ENCODE measurements around the gene SGO2. TPM values are rescaled to one million over a fixed set of nuclear protein-coding genes. Genes with fewer than 3 reads are reported as not detected.

SGO2 gene
- total RNA-seq, 6 experiments from 2014 or later = 10.6 to 22.3 (median 20.5) TPM

DNA sequence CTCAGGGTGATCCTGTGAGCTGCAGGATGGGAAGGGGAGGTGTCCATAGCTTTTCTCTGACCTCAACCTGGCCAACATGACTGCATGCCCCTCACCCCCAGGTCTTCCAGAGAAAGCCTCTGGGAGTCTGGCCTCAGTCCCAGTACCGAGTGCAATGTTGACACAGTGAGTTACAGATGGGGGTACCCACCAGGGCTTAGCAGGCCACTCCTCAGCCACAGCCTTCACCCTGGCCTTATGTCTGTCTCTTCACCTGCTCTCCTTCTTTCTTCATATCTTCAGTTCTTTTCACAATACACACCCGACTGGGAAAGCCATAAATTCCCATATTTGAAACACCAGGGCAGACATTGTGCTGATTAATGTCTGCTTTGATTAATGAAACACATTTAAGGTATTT, 93.3 kb downstream of the SGO2 start:
- DNase-seq = no peak
- Mint-ChIP-seq H3K36me3 (ENCODE audit: low read depth) (peaks cover 30% of the 10 kb centered on the region), H3K27me3 (ENCODE audit: insufficient read depth) (no peaks in the 10 kb centered on the region; the same call in 1 of the 2 replicates), H3K9me3 (no peaks in the 10 kb centered on the region), H3K4me1 (ENCODE audit: low read depth) (peaks cover 78% of the 10 kb centered on the region), H3K27ac (peak overlapping the region; percentile 68), H3K4me3 (no peak overlapping the region)
- no peak for TF ChIP-seq CTCF (IDR thresholded peaks at IDR 0.05)

DNA sequence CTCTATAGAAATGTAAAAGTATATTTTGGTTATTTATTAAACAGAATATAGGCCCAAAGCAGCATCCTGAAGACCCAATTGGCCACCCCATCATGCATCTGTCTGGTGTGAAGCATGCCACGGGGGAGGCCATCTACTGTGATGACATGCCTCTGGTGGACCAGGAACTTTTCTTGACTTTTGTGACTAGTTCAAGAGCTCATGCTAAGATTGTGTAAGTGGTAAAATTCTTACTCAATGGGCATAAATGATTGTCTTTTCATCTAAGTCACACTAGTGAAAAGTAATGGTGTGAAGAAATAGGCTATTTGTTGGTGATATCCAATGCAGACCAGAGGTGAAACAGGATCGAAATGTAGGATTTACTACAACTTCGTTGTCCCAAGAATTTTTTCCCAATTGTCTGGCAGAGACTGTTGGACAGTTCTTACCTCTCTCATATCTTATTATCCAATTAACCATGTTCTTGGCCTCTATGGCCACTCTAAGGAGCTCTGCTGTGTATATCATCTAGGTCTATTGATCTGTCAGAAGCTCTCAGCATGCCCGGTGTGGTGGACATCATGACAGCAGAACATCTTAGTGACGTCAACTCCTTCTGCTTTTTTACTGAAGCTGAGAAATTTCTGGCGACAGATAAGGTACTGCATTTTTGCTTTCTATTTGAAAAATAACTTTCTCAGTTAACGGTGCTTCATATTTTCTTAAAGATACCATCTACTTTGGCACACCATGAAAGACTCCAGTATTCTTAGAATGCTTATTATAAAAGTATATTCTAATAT, 94.8 kb downstream of the SGO2 start:
- Mint-ChIP-seq H3K27ac (no peak overlapping the region), H3K4me1 (ENCODE audit: low read depth) (peaks cover 78% of the 10 kb centered on the region), H3K9me3 (no peaks in the 10 kb centered on the region)

GRCh38 chr2:200622106-200622505, 96.1 kb downstream of the SGO2 start:
- H3K4me1 Mint-ChIP-seq (ENCODE audit: low read depth) = peaks cover 78% of the 10 kb centered on the region

More for the DNA sequence above, 94.8 kb downstream of the SGO2 start:
- no peaks in the 10 kb centered on the region; the same call in 1 of the 2 replicates for H3K27me3 Mint-ChIP-seq (ENCODE audit: insufficient read depth)
- no peak for TF ChIP-seq CTCF (IDR thresholded peaks at IDR 0.05)
- H3K36me3 Mint-ChIP-seq (ENCODE audit: low read depth) = peaks cover 25% of the 10 kb centered on the region
- no peak overlapping the region for H3K4me3 Mint-ChIP-seq
- DNase-seq = no peak

DNA sequence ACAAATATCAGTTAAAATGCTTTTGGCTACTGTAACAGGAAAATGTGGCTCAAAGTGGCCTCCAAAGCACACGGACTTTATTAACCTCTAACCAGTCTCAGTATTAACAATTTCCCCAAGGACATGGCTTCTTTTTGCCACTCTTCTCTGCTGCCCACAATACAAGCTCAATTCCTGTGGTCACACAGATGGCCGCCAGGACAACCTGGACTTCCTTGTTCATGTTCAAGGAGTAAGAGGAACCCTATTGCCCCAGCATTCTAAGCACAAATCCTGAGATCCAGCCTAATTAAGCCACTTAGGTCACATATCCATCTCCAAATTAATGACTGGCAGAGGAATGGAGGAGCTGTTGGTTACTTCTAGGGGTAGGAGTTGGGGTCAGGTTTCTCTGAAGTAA, 98.0 kb downstream of the SGO2 start:
- peaks cover 77% of the 10 kb centered on the region for H3K4me1 Mint-ChIP-seq (ENCODE audit: low read depth)
- no peak for DNase-seq
- no peaks in the 10 kb centered on the region; the same call in 1 of the 2 replicates for H3K27me3 Mint-ChIP-seq (ENCODE audit: insufficient read depth)
- H3K36me3 Mint-ChIP-seq (ENCODE audit: low read depth) = peaks cover 56% of the 10 kb centered on the region
- no peak overlapping the region; the same call in 1 of the 2 replicates for H3K4me3 Mint-ChIP-seq
- no peak for TF ChIP-seq CTCF (IDR thresholded peaks at IDR 0.05)
- H3K27ac Mint-ChIP-seq = peak overlapping the region; percentile 97
- H3K9me3 Mint-ChIP-seq = no peaks in the 10 kb centered on the region

More at GRCh38 chr2:200622106-200622505, 96.1 kb downstream of the SGO2 start:
- DNase-seq = no peak
- Mint-ChIP-seq H3K27me3 (ENCODE audit: insufficient read depth) (no peaks in the 10 kb centered on the region; the same call in 1 of the 2 replicates), H3K27ac (no peak overlapping the region; the same call in 1 of the 2 replicates), H3K4me3 (no peak overlapping the region), H3K36me3 (ENCODE audit: low read depth) (peaks cover 36% of the 10 kb centered on the region), H3K9me3 (no peaks in the 10 kb centered on the region)
- TF ChIP-seq CTCF (IDR thresholded peaks at IDR 0.05) = no peak

DNA sequence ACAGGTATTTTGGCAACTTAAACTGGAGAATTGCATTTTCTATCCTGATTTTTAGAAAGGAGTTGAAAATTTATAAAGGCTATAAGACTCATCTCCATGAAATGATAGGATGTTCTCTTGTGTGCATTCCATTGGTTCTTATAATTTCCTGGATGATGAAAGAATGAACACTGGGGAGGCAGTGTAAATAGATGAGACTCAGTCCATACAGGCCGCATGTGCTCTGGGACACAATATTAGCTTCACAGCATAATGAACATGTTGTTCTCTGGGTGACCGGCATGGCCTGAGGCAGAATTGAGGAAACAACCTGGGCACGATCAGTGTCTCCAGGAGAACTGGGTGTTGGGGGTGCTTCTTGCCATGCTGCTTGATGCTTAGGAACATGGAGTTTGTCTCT, 98.7 kb downstream of the SGO2 start:
- peaks cover 61% of the 10 kb centered on the region for H3K36me3 Mint-ChIP-seq (ENCODE audit: low read depth)
- DNase-seq = peak; percentile 73
- H3K4me3 Mint-ChIP-seq = peak overlapping the region; percentile 35; the same call in 1 of the 2 replicates
- no peak for TF ChIP-seq CTCF (IDR thresholded peaks at IDR 0.05)
- no peaks in the 10 kb centered on the region for H3K9me3 Mint-ChIP-seq
- no peaks in the 10 kb centered on the region; the same call in 1 of the 2 replicates for H3K27me3 Mint-ChIP-seq (ENCODE audit: insufficient read depth)
- peak overlapping the region; percentile 97 for H3K27ac Mint-ChIP-seq
- peaks cover 72% of the 10 kb centered on the region for H3K4me1 Mint-ChIP-seq (ENCODE audit: low read depth)

All from HFFc6 (cell line).